ENCODE measurements around the gene TINAGL1. TPM values are rescaled to one million over a fixed set of nuclear protein-coding genes. Genes with fewer than 3 reads are reported as not detected.

TINAGL1 gene
- total RNA-seq, 2 experiments from 2014 or later = not detected

- intact Hi-C loops (cut with DNase I, micrococcal nuclease) = no loop called here
- Mint-ChIP-seq H3K4me3 (no peak overlapping the region), H3K27me3 (no peaks in the 10 kb centered on the region), H3K9me3 (ENCODE audit: low read depth) (no peaks in the 10 kb centered on the region), H3K36me3 (ENCODE audit: low read depth) (peaks cover 15% of the 10 kb centered on the region), H3K27ac (no peak overlapping the region), H3K4me1 (no peaks in the 10 kb centered on the region)
- ChIA-PET CTCF (no interaction called here), POLR2A (no interaction called here)
- no peak for DNase-seq
- no peak for ATAC-seq
Observed at GRCh38 chr1:31627301-31627929, 51.1 kb downstream of the TINAGL1 start.

DNA sequence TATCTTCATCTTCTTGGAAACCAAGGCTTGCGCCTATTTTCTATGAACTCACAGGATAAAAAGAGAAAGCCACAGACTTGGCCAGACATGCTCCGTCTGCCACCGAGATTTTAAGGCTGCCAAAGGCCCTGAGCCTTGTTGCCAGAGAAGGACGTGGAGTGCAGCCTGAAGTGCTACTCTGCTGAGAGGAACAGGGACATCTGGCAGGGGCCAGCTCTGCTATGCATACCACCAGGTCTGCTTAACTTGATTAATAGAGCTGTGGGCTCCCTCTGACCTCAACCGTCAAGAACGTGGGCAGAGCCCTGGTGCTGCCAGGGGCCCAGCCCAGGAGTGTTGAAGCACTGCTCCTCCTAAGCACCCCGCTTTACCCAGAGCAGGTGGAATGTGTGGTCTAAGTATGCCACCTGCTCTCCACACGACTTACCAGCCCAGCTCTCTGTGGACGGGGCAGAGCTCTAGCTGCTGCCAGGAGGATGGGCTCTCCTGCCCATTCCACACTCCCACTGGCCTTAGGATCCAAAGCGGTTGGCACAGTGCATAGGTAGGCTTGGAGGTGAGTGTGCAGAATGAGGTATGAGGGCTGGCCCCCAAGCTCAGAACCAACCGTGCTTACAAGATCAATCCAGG lies 51.7 kb downstream of the TINAGL1 start:
- no peak overlapping the region for H3K27ac Mint-ChIP-seq
- CTCF ChIA-PET = interaction anchor here (0.7 kb wide), 1 partner anchor 53 kb away, joined by 3 read pairs; no protein-coding TSS in a partner anchor
- intact Hi-C loops (cut with DNase I, micrococcal nuclease) = no loop called here

DNA sequence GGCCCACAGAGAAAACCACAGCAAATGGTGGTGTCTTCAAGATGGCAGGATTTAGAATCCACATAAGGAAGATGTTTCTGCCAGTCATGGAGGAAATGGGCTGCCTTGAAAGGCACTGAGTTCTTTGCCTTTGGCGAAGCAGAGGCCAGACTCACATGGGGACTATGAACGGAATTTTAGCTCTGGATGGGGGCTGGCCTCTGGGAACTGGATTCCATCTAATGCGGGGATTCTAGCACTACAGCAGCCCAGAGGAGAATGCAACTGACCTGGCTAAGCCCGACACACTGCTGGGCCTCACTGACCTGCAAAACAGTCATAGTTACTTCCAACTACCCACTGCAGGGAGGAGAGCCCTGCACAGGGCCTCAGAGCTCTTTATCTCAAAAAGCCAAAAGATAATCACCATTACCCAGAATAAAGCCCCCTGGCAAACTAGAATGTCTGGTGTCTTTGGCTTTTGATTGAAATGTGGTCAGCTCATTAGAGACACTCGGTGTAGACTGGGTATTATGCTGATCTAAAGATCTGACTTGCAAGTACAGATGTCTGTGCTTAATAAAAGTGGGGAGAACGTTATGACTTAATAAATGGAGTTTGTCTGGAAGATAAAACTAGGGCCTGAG lies 52.7 kb downstream of the TINAGL1 start:
- Mint-ChIP-seq H3K36me3 (ENCODE audit: low read depth) (peaks cover 17% of the 10 kb centered on the region), H3K9me3 (ENCODE audit: low read depth) (no peaks in the 10 kb centered on the region), H3K4me3 (no peak overlapping the region), H3K27me3 (no peaks in the 10 kb centered on the region), H3K27ac (no peak overlapping the region), H3K4me1 (no peaks in the 10 kb centered on the region)
- no peak for DNase-seq
- POLR2A ChIA-PET = no interaction called here
- CTCF ChIA-PET = interaction anchor here (0.5 to 1.4 kb wide), 5 partner anchors 10 to 673 kb away, joined by 3 to 5 read pairs (median 4); no protein-coding TSS in a partner anchor
- intact Hi-C loops (cut with DNase I, micrococcal nuclease) = no loop called here
- no peak for ATAC-seq

More for the DNA sequence above, 51.7 kb downstream of the TINAGL1 start:
- peaks cover 19% of the 10 kb centered on the region for H3K36me3 Mint-ChIP-seq (ENCODE audit: low read depth)
- DNase-seq (no peak), ATAC-seq (no peak)
- no peaks in the 10 kb centered on the region for H3K4me1 Mint-ChIP-seq
- H3K9me3 Mint-ChIP-seq (ENCODE audit: low read depth) = no peaks in the 10 kb centered on the region
- H3K4me3 Mint-ChIP-seq = no peak overlapping the region
- H3K27me3 Mint-ChIP-seq = no peaks in the 10 kb centered on the region
- POLR2A ChIA-PET = no interaction called here

GRCh38 chr1:31632649-31633048 lies 56.3 kb downstream of the TINAGL1 start:
- H3K36me3 Mint-ChIP-seq (ENCODE audit: low read depth) = peaks cover 16% of the 10 kb centered on the region
- H3K27me3 Mint-ChIP-seq = no peaks in the 10 kb centered on the region
- intact Hi-C loops (cut with DNase I, micrococcal nuclease) = loop anchor here in 1 of 2 experiments (5.0 kb wide), 1 partner anchor 70 kb away; no protein-coding TSS in a partner anchor
- H3K27ac Mint-ChIP-seq = no peak overlapping the region
- ATAC-seq = no peak
- ChIA-PET CTCF (interaction anchor here (0.5 to 1.6 kb wide), 3 partner anchors 11 to 410 kb away, joined by 4 to 5 read pairs (median 4); no protein-coding TSS in a partner anchor), POLR2A (no interaction called here)
- no peaks in the 10 kb centered on the region for H3K9me3 Mint-ChIP-seq (ENCODE audit: low read depth)
- no peak for DNase-seq
- H3K4me1 Mint-ChIP-seq = peaks cover 6% of the 10 kb centered on the region
- no peak overlapping the region for H3K4me3 Mint-ChIP-seq

DNA sequence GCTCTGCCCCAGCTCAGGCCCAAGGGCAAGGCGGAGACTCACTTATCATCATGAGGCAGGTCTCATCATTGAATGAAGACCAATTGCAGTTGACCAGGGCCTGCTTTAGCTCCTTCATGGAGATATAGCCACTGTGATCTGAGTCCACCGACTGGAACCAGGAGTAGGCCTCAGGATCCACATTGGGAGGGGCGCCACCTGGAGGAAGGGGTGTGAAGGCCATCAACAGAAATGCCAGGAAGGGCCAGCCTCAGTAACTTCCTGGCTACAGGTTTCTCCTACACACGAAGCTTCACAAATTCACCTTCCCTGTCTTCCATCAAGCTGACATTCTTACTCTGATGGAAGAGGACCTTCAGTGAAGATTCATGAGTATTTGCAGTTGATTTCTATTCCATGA lies 56.8 kb downstream of the TINAGL1 start:
- intact Hi-C loops (cut with DNase I, micrococcal nuclease) = loop anchor here in 1 of 2 experiments (5.0 kb wide), 1 partner anchor 71 kb away; no protein-coding TSS in a partner anchor
- ATAC-seq (no peak), DNase-seq (peak; percentile 67)
- H3K36me3 Mint-ChIP-seq (ENCODE audit: low read depth) = peaks cover 16% of the 10 kb centered on the region
- POLR2A ChIA-PET = no interaction called here
- no peaks in the 10 kb centered on the region for H3K27me3 Mint-ChIP-seq
- H3K27ac Mint-ChIP-seq = no peak overlapping the region
- H3K4me1 Mint-ChIP-seq = peaks cover 10% of the 10 kb centered on the region
- CTCF ChIA-PET = interaction anchor here (0.7 to 1.6 kb wide), 3 partner anchors 10 to 410 kb away, joined by 3 to 5 read pairs (median 4); no protein-coding TSS in a partner anchor
- no peaks in the 10 kb centered on the region for H3K9me3 Mint-ChIP-seq (ENCODE audit: low read depth)
- H3K4me3 Mint-ChIP-seq = no peak overlapping the region

Other genes with a start within 250 kb of the TINAGL1 start
- not detected for gene FABP3, start 203.4 kb upstream of the TINAGL1 start, total RNA-seq
- gene SERINC2, start 163.3 kb upstream of the TINAGL1 start, total RNA-seq = under 1 TPM in 1 of 2 experiments, not detected in 1; 0.14 TPM
- gene HCRTR1, start 41.2 kb downstream of the TINAGL1 start, total RNA-seq = not detected
- gene PEF1, start 68.4 kb downstream of the TINAGL1 start, total RNA-seq = 10 to 100 TPM; 48.8 to 59.3 TPM
- under 1 TPM in 1 of 2 experiments, not detected in 1; 0.09 TPM for gene COL16A1, start 127.5 kb downstream of the TINAGL1 start, total RNA-seq
- gene ADGRB2, start 187.8 kb downstream of the TINAGL1 start, total RNA-seq = 1 to 10 TPM; 1.2 TPM
- gene SPOCD1, start 239.5 kb downstream of the TINAGL1 start, total RNA-seq = under 1 TPM; 0.79 to 0.91 TPM